ENCODE results near the gene ETFA.
"Not testable (repeated sequence)": the region's sequence is repeated elsewhere in the genome, so short reads cannot be mapped to it uniquely, and the experiment has no call there.

Gene ETFA

GRCh38 chr15:76309601-76310330 is 1.5 kb downstream of the ETFA start:
- no peak for DNase-seq (ENCODE audit: low read depth)
- H3K4me3 ChIP-seq (ENCODE audit: low read depth, low read length), result peak overlapping the region; percentile 98; the same call in 1 of the 2 replicates
- no peak for TF ChIP-seq CTCF (IDR thresholded peaks at IDR 0.05; ENCODE audit: low read depth, low read length, missing control alignments)

DNA sequence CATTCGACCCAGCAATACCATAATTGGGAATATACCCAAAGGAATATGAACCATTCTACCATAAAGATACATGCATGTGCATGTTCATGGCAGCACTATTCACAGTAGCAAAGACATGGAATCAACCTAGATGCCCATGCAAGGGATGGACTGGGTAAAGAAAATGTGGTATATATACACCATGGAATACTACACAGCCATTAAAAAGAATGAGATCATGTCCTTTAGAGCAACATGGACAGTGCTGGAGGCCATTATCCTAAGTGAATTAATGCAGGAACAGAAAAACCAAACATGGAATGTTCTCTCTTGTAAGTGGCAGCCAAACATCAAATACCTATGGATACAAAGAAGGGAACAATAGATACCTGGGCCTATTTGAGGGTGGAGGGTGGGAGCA is 7.4 kb downstream of the ETFA start:
- no peak for TF ChIP-seq CTCF (IDR thresholded peaks at IDR 0.05; ENCODE audit: low read depth, low read length, missing control alignments)
- H3K4me3 ChIP-seq (ENCODE audit: low read depth, low read length), result no peak overlapping the region
- DNase-seq (ENCODE audit: low read depth), result no peak

DNA sequence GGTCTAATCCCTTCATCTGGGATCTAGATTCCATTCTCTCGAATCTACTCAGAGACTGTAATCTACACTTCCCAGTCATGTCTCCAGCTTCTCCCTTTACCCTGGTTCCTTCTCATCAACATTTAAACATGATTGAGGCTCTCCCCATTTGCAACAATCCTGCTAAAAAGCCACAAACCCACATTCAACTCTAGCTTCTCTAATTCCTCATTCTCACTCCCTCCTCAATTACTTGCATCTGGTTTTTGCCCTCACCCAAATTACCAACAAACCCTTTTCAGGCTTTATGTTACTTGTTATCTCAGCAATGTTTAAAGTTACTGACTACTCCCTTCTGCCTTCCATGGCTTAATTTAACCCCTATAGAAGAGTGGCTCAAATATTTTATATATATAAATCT is 11.5 kb downstream of the ETFA start:
- no peak overlapping the region for H3K4me3 ChIP-seq (ENCODE audit: low read depth, low read length)
- DNase-seq (ENCODE audit: low read depth), result no peak
- TF ChIP-seq CTCF (IDR thresholded peaks at IDR 0.05; ENCODE audit: low read depth, low read length, missing control alignments), result no peak

GRCh38 chr15:76298986-76299385 is 12.3 kb downstream of the ETFA start:
- TF ChIP-seq CTCF (IDR thresholded peaks at IDR 0.05; ENCODE audit: low read depth, low read length, missing control alignments), result no peak
- H3K4me3 ChIP-seq (ENCODE audit: low read depth, low read length), result no peak overlapping the region
- no peak for DNase-seq (ENCODE audit: low read depth)

DNA sequence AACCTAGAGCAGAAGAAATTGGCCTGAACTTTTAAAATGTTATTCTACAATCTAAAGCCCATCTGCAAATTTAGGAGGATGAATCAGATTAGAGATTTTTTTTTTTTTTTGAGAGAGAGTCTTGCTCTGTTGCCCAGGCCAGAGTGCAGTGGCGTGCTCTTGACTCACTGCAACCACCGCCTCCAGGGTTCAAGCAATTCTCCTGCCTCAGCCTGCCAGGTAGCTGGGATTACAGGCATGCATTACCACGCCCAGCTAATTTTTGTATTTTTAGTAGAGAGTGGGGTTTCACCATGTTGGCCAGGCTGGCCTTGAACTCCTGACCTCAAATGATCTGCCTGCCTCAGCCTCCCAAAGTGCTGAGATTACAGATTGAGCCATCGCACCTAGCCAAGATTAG is 13.3 kb downstream of the ETFA start:
- not testable (repeated sequence) for DNase-seq (ENCODE audit: low read depth); H3K4me3 ChIP-seq (ENCODE audit: low read depth, low read length)

GRCh38 chr15:76296849-76297248 is 14.4 kb downstream of the ETFA start:
- DNase-seq (ENCODE audit: low read depth), result no peak
- no peak for TF ChIP-seq CTCF (IDR thresholded peaks at IDR 0.05; ENCODE audit: low read depth, low read length, missing control alignments)
- no peak overlapping the region for H3K4me3 ChIP-seq (ENCODE audit: low read depth, low read length)

DNA sequence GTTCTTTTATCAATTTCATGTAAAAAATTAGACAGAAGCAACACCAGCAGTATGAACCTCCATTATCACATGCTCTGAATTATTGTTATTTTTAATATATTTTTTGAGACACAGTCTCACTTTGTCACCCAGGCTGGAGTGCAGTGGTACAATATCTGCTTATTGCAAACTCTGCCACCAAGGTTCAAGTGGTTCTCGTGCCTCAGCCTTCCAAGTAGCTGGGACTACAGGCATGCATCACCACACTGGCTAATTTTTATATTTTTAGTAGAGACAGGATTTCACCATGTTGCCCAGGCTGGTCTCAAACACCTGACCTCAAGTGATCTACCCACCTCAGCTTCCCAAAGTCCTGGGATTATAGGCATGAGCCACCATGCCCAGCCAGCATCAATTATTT is 16.8 kb downstream of the ETFA start:
- not testable (repeated sequence) for DNase-seq (ENCODE audit: low read depth); H3K4me3 ChIP-seq (ENCODE audit: low read depth, low read length)

DNA sequence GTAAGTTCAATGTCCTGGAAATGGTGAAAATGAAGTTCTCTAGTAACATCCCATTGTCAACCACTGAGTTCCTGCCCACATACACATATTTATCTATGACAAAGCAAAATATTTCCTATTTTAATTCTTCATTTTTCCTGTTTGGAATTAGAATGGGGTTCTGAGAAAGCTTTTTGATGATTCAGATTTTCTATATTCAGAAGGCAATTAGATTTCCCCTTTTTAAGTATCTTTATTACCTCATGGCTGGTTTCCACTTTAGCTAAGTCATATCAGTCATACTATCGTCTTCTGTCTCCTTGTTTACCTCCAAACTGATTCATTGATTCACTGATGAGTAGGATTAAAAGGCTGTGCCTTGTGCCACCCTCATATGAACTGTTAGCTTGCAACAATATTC is 17.9 kb downstream of the ETFA start:
- DNase-seq (ENCODE audit: low read depth), result no peak
- no peak overlapping the region for H3K4me3 ChIP-seq (ENCODE audit: low read depth, low read length)
- no peak for TF ChIP-seq CTCF (IDR thresholded peaks at IDR 0.05; ENCODE audit: low read depth, low read length, missing control alignments)

Data from GM12864 (cell line).